HG03457 (cell line): Measurements from ENCODE around the gene TMC8.

Source experiments
- ATAC-seq: cut with Tn5 transposase; IDR thresholded peaks from one replicate; pipeline ENCODE4 v1.9.1; 2021; ENCODE audit warnings: moderate number of reproducible peaks; ENCODE audit not compliant: unreplicated experiment

The TMC8 gene

DNA sequence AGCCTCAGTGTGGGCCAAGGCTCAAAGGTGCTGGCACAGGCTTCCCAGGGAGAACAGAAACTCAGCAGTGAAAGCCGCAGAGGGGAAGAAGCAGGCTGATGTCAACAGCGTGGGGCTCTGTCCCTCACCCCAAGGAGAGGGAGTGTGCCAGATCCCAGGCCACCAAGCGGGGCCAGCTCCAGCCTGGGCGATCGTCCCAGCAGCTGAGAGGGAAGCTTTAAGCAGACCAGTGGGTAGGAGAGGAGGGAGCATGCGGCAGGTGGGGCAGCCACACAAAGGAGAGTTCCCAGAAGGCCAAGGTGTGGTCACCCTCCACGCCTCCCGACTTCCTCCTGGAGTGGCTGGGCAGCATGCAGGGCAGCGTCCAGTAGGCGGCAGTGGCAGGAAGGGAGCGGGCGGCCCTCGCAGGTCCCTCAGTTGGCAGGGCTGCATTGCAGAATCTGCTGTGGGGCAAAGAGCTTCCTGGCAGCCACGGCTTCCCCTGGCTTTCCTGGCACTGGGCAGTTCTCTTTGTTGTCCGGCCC is 43.8 kb downstream of the TMC8 start:
- no peak for ATAC-seq

- no peak for ATAC-seq
These were observed 44.5 kb downstream of the TMC8 start for GRCh38 chr17:78174870-78175642.

DNA sequence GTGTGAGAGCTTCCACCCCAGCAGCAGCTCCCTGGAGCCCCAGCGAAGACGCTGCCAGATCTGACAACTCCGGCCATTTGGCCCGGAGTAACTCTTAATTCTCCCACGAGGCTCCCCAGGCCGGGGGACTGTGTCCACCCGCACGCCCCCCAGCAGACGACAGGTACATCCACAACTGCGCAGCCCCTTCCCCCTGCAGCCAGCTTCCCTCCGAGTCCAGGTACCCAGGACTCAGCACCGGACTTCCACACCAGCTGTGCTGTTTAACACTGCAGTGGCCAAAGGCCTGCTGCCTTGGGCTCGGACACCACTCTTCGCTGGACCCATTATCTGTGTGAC is 45.0 kb downstream of the TMC8 start:
- no peak for ATAC-seq

DNA sequence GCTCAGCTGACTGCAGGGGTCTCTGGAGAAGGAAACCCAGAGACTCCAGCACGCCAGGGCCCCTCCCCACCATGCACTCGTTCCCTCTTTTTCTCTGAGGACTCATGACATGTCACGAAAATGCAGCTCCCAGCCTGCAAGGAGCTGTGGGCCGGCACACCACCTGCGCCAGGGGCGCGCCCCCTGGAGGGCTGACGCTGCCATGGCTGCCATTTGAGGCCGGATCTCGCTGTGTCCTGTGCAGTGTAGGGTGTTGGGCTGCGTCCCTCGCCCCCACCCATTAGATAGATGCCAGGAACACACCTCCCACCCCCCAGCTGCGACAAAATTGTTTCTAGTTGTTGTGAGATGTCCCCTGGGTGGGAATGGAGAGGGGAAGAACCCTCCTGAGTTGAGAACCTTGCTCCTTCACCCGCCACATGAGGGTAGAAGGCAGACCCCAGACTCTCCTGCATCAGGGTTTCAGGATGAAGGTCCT is 46.0 kb downstream of the TMC8 start:
- no peak for ATAC-seq

DNA sequence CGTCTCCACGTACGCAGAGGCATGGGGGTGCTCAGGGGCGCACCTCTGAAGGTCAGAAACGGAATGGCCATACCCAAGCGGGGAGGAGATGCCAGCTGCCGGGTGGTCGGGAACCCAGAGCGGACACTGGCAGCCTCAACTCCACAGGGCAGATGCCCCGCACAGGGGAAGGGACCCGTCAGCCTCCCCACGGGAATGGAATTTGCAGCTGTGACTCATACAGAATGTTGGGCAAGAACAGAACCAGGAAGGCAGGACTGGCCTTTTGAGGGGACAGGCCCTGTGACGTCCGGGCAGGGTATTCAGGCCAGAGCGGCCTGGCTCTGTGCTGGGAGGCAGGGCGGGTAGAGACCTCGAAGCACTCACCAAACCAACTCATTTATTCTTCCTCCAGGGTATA is 48.8 kb downstream of the TMC8 start:
- ATAC-seq: no peak

DNA sequence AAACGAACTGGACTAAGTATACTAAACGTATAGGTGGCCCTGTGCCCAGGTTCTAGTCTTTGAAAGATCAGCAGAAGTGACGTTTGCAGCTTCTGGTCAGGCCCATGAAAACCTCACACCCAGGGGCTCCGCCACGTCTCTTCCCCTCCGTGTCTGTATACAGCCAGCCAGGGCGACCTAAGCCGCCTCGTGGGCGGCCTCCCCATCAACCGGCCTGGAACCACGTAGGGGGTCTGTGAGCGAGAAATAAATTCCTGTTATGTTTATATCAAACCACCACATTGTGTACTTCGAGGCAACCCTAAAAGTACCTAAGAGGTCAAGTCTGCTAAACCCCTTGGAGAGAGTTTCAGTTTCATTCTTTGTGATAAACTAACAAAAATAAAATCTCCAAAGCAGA is 49.5 kb downstream of the TMC8 start:
- ATAC-seq: no peak

DNA sequence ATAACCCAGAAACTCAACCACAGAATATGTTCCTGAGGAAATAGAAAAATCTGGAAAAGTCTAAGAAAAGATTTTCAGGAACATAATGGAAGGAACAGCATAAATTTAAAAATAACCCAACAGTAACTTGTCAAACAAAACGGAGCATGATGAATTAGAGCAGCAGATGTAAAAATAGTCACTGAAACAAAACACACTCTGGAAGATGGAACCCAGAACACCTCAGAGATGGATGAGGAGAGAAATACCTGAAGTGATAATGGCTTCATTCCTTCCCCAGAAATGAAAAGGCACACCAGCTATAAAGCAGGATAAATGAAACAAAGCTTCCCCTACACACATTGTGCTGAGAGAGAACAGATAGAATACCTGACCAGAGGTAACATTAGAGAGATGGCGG is 49.9 kb downstream of the TMC8 start:
- ATAC-seq: no peak

DNA sequence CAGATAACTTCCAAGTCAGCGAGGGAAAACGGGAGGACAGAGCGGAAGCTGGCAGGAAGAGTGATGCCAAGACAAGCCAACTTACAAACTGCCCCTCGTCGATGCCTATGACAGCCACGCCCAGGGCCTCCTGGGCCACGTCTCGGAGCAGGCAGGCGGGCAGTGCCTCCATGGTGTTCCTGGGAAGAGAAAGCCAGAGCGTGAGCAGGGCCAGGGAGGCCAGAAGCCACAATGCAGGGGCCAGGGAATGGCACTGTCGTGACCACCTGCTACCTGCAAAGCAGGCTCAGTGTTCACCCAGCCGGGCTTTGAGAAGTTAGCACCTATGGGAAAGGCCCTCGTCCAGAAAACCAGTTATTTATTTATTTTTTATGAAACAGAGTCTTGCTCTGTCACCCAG is 51.9 kb downstream of the TMC8 start:
- no peak for ATAC-seq

- ATAC-seq: no peak
These were observed 53.3 kb downstream of the TMC8 start for GRCh38 chr17:78183916-78184315.

GRCh38 chr17:78184351-78184750 is 53.8 kb downstream of the TMC8 start:
- no peak for ATAC-seq

DNA sequence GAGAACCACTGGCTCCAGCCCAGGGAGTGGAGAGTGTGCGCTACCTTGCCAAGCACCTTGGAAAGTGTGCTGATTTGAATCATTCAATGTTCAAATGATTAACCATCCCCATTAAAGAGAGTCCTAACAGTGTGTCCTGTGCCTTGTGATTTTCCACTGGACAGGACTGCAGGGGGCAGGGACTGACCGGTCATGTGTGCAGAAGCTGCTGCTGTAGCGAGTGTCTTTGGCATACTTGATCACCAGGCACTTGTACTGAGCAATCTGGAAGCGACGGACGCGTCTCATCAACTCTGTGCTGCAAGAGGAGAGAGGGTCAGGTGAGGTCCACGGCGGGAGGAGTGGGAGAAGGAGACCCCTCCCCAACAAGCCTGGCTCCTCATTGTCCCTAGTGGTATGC is 54.3 kb downstream of the TMC8 start:
- ATAC-seq: no peak

GRCh38 chr17:78185981-78186691 is 55.6 kb downstream of the TMC8 start:
- no peak for ATAC-seq

DNA sequence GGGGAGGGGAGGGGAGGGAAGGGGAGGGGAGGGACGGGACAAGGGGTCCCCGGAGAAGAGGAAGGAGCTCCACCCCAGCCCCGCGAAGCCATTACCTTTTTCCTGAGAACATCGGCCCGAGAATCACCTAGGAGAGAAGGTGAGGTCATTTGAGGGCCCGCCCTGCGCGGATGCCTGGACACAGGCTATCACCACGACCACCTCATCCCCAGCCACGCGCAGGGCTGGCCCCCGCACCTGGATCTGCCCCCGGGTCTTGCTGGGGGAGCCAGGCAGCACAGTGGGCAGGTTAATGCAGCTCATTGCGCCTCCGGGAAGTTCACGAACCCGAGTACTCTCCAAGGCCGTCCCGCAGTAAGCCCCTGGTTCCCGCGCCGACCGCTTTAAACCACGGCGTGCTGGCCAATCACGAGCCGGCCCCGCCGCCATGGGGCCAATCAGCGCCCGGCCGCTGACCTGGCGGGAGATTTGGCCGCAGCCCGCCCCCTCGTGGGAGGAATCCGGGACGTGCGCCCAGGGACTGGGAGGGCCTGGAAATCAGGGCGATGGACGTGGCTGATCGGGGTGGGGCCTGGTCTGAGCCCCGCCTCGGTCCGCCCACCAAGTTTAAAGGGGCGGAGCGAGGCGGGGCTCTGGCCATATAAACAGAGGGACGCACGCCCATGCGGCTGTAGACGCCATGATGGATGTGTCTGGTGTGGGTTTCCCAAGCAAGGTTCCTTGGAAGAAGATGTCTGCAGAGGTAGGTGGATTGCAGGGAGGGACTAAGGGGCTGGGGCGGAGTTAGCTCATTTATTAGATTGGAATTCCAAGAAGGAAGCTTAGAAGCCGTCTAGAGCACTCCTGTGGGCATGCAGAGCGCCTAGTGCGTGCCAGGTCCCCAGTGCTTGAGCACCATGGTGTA is 56.4 kb downstream of the TMC8 start, which contains the start of the genes AFMID and TK1:
TSS of gene AFMID (plus strand) at position 671 of the 904 bp plus-strand sequence. CDS start at position 680, 9 bp downstream.
TSS of gene TK1 (minus strand) at position 361 of the 904 bp plus-strand sequence. CDS start at position 303, 58 bp downstream.
- peak; percentile 72 for ATAC-seq
